Activated CD8-positive, alpha-beta memory T cell treated with anti-CD3 and anti-CD28 coated beads, Interleukin-2, amount 50 U/mL, for 1 hour (primary cell): ENCODE measurements around the gene HPSE2.
"Not testable (repeated sequence)": the region's sequence is repeated elsewhere in the genome, so short reads cannot be mapped to it uniquely, and the experiment has no call there.

Experiments
- DNase-seq: peaks from one replicate; pipeline ENCODE4 v3.0.0-alpha.2; 2020; ENCODE audit errors: extremely low read depth

Gene HPSE2

GRCh38 chr10:98567391-98568133 lies 668.1 kb downstream of the HPSE2 start:
- no peak for DNase-seq

GRCh38 chr10:98563811-98564210 lies 671.8 kb downstream of the HPSE2 start:
- no peak for DNase-seq

- DNase-seq, result no peak
These were observed 675.1 kb downstream of the HPSE2 start for GRCh38 chr10:98560565-98560964.

GRCh38 chr10:98556061-98556460 lies 679.6 kb downstream of the HPSE2 start:
- no peak for DNase-seq

- no peak for DNase-seq
These were observed 680.5 kb downstream of the HPSE2 start for GRCh38 chr10:98555021-98555619.

GRCh38 chr10:98541561-98541960 lies 694.1 kb downstream of the HPSE2 start:
- DNase-seq, result not testable (repeated sequence)

- DNase-seq, result no peak
These were observed 696.1 kb downstream of the HPSE2 start for GRCh38 chr10:98539578-98539977.

- DNase-seq, result no peak
These were observed 697.2 kb downstream of the HPSE2 start for GRCh38 chr10:98538472-98538871.

GRCh38 chr10:98536551-98536950 lies 699.1 kb downstream of the HPSE2 start:
- DNase-seq, result no peak

GRCh38 chr10:98533746-98534445 lies 701.8 kb downstream of the HPSE2 start:
- DNase-seq, result no peak

GRCh38 chr10:98533241-98533640 lies 702.4 kb downstream of the HPSE2 start:
- no peak for DNase-seq

GRCh38 chr10:98528805-98529183 lies 706.9 kb downstream of the HPSE2 start:
- no peak for DNase-seq

GRCh38 chr10:98528166-98528804 lies 707.4 kb downstream of the HPSE2 start:
- no peak for DNase-seq

- DNase-seq, result no peak
These were observed 709.7 kb downstream of the HPSE2 start for GRCh38 chr10:98525969-98526368.

GRCh38 chr10:98524124-98524523 lies 711.5 kb downstream of the HPSE2 start:
- DNase-seq, result no peak

GRCh38 chr10:98519841-98520240 lies 715.8 kb downstream of the HPSE2 start:
- DNase-seq, result no peak

GRCh38 chr10:98517672-98518071 lies 718.0 kb downstream of the HPSE2 start:
- no peak for DNase-seq

- no peak for DNase-seq
These were observed 719.3 kb downstream of the HPSE2 start for GRCh38 chr10:98516352-98516751.

GRCh38 chr10:98513704-98514103 lies 721.9 kb downstream of the HPSE2 start:
- DNase-seq, result no peak

- no peak for DNase-seq
These were observed 723.8 kb downstream of the HPSE2 start for GRCh38 chr10:98511876-98512275.

GRCh38 chr10:98510412-98510995 lies 725.1 kb downstream of the HPSE2 start:
- no peak for DNase-seq

GRCh38 chr10:98509745-98510144 lies 725.9 kb downstream of the HPSE2 start:
- no peak for DNase-seq
